HS-27A (cell line): ENCODE data around the gene FRS3.

Source experiments
- DNase-seq: peaks from one replicate; pipeline ENCODE4 v3.0.0-alpha.2; 2012; ENCODE audit warnings: low read depth, missing footprints

The FRS3 gene

DNA sequence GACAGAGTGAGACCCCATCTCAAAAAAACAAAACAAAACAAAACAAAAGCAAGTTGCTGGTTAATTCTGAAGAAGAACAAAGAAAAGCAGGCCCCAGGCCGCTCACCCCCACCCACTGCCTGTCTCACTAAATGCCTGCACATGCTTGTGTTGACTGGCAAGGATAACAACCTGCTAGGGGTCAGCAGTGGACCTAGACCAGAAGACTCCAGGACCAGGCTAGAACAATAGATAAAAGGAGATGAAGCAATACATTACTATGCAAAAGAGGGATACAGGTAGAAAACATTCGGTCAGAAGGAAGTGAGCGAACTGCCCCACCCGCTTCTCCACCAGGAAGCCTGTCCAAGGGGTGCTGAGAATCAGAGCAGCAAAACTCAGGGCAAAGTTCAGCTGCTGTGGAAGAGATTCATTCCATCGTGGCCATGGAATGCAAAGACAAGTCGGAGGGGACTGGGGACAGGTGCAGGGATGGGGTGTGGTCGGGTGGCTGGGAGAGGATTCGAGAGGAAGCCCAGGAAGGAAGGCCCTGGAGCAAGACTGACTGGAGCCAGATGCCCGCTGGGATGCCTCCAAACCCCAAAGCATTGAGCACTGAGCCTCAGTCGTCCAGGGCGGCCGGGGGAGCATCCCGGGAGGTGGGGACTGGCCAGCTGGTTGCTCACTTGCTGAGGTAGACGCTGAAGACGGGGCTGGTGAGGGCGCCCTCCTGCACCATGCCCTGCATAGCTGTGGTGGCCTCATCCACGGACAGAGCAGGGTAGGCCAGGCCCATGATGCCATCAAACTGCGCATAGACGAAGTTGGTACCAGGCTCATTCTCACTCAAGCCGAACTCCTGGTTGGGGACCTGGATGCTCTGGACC lies 37.8 kb downstream of the FRS3 start:
- no peak for DNase-seq

DNA sequence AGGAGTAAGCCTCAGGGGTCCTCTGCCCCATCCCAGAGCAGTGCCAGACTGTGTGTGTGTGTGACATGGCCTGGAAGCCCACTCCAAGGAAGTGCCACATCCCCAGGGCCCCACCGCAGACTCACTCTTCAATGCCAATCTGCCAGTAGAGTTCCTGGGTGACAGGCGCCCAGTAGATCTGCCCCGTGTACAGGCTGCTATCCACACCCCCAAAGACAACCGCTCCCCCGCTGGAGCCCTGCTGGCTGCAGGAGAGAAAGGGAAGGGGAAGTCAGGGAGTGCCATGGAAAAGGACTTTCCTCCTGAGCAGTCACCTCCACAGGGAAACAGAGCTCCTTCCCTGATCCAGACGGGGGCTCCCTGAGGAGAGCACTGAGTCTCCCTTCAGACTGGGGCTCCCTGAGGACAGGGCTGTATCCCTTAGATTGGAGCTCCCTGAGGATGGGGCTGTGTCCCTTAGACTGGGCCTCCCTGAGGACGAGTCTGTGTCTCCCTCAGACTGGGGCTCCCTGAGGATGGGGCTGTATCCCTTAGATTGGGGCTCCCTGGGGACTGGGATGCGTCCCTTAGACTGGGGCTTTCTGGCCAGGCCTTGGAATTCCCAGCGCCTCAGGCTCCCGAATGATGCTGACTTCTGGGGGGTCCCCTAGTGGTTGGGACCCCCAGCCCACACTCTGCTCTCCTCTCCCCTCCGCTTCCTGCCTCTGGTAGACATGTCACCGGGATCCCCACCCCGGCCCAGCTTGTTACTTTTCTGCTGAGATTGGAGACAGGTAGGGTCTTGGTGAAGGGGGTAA lies 39.1 kb downstream of the FRS3 start:
- no peak for DNase-seq

DNA sequence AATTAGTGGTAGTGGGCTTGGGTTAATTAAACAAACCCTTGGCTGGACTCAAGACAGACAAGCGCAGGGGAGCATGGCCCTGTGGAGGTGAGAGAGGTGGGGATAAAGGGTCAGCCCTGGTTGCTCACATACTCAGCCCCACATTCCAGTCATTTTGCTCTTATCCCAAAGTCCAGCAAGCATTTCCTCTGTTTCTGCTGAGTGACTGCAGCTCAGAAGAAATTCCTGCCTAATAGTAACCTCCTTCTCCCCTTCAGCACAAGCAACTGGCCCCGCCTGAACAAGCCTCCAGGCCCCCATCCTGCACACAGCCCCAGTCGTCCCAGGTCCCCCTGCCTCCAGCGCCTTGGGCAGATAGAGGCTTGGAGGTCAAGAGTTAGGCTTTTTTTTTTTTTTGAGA lies 40.7 kb downstream of the FRS3 start:
- DNase-seq: no peak

DNA sequence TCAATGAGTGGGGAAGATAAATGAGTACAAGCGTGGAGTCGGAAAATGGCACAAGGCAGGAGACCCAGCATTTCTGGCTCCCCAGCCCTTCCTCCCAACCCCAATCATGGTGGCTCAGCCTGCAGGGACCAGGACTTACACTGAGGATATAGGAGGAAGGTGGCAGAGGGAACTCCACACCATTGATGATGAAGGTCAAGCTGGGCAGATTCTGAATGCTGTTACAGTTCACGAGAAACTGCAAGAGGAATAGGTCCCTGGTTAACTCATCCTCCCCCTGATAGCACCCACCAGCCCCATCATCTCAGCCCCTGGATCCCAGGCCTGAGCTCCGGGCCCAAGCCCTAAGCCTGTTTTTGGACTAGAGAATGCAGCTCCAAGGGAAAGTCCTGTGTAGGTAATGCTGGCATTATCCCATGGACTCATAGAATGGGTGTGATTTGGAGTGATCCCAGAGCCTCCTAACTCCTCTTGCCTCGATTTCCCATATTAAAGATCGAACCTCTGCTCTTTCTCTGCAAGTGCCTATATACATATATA lies 42.0 kb downstream of the FRS3 start:
- DNase-seq: no peak

DNA sequence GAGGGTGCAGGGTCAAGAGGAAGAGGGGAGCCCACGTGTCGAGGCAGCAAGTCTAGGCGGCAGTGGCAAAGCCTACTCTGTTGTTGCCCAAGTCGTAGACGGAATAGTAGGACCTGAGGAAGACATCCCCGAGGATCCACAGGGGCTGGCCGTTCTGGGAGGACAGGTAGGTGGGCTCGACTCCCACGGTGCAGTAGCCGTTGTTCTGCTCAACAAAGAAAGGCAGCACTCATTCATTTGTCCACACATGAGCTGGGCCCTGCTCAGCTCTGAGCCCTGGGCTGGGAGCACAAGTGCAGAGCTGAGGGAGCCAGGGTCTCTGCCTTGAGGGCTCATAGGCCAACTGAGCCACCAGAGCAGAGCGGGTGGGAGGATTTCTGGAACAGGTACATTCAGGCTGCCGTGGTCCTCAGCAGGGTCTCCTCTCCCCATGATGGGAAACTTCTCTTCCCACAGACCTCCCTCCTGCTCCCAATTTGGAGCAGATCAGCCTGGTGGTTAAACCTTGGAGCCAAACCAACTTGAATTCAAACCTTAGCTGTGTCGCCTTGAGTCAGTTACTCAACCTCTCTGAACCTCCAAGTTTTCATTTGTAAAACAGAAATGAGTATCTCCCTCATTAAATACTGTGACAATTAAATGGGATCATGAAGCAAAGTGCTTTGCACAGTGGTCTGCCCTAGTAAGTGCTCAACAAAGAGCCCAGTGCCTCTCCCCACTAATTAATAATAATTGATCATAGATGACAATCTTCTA lies 42.7 kb downstream of the FRS3 start:
- DNase-seq: no peak

DNA sequence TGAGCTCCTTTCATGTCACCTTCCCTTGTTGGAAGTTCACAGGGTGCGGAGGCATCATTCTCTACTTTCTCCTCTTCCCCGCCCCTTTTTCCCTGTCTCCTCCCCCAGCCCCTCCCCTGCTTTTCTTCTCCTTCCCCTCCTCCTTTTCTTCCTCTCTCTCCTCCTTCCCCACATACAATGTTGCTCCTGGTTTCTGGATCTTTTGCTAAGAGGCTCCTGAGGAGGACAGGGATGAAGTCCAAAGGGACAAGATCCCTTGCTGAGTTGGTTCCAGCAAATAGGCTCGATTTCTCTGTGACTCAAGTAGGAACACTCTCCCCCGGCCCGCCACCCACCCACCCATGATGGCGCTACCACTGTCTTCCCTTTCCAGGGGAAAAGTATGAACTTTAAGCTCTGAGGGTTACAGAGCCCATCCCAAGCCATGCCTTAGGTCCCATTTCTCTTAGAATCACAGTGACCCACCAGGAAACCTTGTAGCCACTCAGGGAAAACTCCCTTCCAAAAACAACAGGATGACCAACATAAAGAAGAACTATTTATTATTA lies 43.4 kb downstream of the FRS3 start:
- no peak for DNase-seq

DNA sequence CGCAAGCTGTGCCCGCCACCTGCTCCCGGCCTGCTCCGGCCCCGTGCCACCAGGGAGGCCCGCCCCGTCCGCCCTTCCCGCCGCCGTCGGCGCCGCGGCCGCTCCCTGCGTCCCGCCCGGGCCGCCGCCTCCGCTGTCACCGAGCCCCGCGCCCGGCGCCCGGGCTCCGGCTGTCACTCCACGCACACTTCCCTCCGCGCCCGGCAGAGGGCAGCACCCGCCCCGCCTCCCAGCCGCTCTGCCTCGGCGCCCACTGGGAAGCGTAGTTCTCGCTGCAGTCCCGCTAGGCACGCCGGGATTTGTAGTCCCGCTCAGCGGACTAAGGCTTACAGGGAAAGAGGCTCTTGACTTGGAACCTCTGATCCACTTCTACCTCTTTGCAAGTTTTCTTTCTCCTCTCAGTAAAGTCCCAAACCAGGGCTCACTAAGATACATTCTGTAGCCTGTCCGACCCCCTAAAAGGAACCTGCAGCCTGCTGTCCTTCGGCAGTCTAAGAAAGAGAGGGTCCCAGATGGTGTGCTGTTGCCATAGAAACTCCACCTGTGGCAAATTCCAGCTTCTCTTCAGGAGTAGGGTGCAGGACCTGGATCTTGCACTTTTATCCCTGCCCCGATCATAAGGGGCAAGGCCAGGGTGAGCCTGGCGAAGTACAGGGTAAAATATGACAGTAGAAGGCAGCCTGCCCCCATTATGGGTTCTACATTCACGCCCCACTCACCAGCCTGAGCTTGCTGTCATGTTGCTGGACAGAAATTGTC lies 44.1 kb downstream of the FRS3 start, which contains the start of gene TFEB:
Gene TFEB, minus strand, starts transcription at position 182 of the 759 bp plus-strand sequence. CDS start 44,395 bp downstream, outside the sequence.
- peak; percentile 62 for DNase-seq

DNA sequence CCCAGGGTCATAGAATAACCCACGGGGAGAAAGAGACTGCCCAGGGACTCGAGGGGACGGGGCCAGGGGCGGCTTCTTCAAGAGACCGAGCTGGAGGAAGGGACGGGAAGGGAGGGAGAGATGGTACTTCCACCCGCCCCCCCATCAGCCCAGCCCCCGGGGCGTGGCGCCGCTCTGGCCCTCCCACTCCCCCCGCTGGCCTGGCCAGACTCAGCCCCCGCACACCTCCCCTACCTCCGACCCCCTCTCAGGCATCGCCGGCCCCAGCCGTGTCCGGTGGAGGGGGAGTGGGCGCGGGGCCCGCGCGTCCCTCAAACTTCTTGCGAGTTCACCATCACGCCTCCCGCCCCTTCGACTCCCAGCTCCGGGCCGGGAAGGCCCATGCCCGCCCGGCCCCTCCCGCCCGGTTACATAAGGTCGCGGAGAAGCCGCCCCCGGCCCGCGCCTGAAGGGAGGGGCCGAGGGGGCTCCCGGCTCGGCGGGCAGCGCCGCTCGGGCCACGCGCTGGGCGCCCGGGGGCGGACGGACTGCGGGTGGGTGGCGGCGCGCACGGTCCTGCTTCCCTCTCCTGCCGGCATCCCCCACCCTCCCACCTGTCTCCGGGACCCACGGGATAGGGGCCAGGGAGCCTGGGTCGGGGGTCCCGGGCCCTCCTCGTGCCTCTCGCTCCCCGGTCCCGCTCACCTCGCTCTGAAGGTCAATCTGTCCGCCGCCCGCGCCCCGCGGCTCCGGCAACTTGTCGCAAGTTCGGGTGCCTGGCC lies 44.9 kb downstream of the FRS3 start:
- peak; percentile 33 for DNase-seq

DNA sequence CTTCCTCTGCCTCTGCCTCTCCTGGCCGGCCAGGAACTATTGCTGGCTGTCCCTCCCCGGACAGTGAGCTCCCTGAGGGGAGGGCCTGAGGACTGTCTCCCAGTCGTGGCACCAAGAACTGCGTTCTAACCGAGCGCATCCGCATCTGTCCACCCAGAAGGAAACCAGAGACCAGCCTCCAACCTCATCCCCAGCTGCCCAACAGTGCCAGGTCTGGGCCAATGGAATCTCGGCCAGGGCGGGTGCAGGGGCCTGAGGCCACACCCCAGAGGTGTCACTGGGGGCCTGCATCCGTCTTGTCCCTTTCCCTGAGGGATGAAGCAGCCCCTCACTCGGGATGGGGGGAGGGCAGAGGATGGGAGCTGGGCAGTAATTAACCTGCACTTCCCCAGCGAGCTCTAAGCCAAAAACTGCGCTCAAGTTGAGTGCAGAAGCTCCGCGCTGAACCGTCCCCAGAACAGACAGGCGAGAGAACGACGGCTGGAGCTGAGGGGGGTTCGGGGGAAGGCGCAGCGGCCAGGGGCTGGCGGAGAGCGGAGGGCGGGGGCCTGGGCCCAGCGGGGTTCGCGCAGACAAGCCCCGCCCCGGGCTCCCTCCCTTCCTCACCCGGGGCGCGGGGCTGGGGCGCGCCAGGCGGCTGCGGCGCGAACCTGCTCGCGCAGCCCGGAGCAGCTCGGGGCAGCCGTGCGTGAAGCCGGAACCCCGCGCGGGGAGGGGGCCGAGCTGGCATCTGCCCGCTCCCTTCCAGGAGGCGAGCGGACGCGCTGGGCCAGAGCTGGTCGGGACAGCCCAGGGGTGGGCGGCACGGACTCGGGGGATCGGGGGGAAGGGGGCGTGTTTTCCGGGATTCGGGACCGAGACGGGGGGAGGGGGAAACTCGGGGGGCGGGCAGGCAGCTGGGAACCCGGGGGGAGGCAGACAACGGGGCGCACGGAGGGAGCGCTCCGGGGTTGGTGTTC lies 45.7 kb downstream of the FRS3 start:
- DNase-seq: peak; percentile 33

DNA sequence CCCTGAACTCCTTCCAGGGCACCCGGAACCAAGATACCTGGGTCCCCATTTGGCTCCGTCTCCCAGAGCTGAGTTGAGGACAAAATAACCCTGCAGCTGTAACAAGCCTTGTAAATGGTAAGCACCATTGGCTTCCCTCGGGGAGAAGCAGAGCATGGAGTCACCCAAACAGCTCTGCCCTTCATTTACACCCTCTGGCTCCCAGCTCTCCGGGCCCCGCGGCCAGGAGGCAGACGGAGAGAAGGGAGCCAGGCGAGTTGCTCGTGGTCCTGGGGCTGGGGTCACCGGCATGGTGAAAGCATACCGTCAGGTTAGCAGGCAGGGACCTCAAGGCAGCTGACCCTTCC lies 46.4 kb downstream of the FRS3 start:
- no peak for DNase-seq

DNA sequence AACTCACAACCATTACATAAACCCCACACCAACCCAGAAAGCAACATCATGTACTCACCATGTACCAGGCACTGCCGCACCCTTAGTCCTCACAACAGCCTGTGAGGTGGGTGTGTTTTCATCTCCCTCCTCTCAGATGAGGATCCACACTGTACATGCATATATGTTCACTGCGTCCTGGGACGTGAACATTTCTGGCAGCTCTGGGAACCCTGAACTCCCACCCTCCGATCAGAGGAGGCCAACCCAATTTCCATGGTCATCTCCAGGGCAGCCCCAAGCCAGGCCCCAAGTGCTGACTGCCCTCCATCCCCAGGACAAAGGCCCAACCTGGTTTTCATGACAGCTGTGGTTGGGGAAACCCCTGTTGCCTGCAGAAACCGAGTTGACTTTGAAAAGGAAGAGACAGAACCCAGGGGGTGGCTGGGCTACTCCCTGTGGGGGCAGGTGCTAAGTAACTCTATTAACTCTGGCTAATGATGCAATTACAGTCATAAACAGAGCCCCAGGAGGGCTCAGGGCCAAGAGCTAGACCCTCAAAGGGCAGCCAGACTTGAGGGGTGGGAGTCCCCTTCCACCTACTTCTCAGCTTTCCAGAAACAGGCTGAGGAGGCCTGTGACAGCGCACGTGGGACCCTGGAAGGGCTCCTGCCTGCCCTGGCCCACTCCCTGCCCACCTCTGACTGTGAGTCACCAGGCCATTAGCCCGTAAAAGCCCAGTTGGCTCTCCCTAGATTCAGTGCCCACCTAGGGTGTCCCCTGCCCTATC lies 46.9 kb downstream of the FRS3 start:
- DNase-seq: no peak

DNA sequence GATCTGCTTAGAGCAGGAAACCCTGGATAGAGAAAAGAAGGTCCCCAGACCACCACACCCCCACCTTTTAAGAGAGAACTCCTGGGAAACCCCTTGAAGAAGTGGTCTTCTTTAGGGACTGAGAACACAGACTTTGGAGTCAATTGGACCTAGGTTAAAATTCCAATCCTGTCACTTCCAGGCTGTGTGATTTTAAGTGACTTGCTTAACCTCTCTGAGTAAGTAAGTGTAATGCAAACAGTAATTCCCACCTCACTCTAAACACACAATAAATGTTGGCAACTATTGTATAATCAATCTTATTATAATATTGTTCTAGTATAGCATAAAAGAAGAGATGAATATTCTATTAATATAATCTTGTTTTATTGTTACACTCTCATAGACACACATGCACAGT lies 47.6 kb downstream of the FRS3 start:
- DNase-seq: no peak

DNA sequence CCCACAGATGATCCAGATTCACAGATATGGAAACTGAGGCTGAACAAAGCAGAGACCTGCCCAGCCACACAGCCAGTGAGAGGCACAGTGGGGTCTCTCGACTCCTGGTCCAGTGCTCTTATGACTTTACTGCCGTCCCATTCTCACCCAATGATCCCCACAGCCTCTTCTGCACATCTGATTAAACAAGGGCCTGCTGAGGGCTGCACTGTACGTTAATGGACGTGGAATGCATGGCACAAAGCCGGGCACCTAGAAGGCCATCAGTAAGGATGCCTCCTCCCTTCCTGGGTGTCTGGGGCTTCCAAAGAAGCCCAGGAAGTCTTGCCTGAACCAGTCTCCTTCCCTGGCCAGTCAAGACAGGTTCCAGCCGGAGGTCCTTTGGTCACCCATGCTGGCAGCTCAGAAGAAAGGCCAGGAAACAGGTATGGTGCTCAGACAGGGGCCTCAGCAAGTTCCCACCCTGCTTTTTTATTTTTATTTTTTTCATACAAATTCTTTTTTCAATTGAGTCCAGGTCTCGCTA lies 48.1 kb downstream of the FRS3 start:
- DNase-seq: no peak

DNA sequence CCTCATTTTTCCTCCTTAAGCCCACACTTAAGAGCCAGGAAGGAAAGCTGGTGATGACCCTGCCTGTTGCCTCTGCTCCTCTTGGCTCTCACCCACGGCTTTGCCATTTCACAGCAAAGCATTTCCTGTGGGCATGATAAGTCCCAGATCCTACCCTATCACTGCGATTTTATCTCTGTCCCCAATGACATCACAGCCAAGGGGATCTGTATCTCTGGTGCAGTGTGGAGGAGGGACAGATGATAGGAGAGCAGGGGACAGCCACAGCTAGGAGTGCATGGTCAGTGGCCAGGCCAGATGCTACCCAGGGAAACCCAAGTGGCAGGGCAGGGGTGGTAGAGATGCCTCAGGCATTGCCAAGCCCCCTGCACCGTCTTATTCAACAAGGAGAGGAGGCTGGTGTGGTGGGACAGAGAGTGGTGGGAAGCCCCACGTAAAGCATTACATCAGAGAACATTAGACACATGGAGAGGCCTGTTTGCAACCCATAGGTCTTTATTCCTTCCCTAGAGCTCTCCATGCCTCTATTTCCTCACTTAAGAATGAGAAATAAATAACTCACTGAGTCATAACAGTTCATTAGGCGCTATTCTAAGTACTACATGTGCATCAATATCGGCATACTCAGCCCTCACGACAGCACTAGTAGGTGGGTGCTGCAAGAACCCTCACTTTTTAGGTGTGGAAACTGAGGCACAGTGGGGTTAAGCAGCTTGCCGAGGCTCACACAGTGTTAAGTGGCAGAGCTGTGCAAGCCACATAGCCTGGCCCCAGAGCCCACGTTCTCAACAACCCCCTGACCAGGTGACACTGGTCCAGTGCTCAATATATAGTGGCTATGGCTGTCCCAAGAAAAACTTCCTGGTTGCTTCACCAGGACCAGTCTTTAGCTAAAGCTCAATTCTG lies 48.9 kb downstream of the FRS3 start:
- DNase-seq: no peak

DNA sequence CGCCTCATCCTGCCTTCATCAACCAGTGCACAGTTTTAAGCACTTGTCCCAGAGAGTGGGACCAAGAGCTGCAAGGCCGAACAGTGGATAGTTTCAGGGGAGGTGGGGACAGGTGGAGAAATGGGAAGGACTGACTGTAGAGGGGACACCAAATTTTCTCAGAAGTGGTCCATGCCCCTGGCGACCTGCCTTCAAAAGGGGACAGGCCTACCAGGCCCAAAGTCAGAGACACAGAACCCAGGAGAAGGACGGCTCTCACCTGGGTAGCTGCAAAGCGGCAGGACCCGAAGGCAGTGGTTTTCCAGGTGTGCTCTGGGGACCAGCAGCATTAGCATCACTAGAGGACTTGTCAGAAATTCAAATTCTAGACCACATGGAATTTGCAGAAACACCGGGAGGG lies 50.1 kb downstream of the FRS3 start:
- no peak for DNase-seq

DNA sequence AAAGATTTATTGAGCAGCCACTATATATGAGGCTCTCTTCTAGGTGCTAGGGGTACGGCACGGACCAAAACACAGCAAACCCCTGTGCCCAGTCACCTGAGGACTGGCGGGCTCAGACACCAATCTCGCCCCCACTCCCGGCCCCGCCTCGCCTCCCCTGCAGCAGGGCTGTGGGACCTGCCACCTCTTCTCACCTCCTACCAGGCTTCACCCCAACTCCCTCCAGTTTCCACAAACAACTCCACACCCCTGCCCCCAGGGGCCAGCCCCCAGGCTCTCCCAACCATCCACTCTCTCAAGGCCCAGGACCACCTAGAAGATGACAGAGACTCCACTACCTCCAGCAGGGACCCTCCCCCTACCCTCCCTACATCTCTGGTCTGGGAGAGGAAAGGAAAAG lies 50.7 kb downstream of the FRS3 start:
- DNase-seq: no peak
